ENCODE results near the gene PTPN14.

- no peak for TF ChIP-seq CTCF (conservative IDR thresholded peaks at IDR 0.05; ENCODE audit: low read length)
- no peak for TF ChIP-seq EZH2phosphoT487 (IDR thresholded peaks at IDR 0.05; ENCODE audit: borderline replicate concordance)
These were observed 233.0 kb downstream of the PTPN14 start for GRCh38 chr1:214318356-214318755.
